Hepatocyte (in vitro differentiated cells): ENCODE data around the gene EID2. TPM values are rescaled to one million over a fixed set of nuclear protein-coding genes. Genes with fewer than 3 reads are reported as not detected.

Experiments
- DNase-seq: peaks from one replicate; pipeline ENCODE4 v3.0.0-alpha.2; 2016; ENCODE audit warnings: low spot score
- H2AFZ ChIP-seq: fragments of 200-600 bp; sonication (generic); 2 replicates; pipeline ENCODE4 v1.6.0; 2016; ENCODE audit warnings: antibody characterized with exemption, mild to moderate bottlenecking
- H3K27ac ChIP-seq: fragments of 200-600 bp; sonication (generic); 2 replicates; pipeline ENCODE4 v1.5.1; 2016; ENCODE audit warnings: mild to moderate bottlenecking
- H3K27me3 ChIP-seq: fragments of 200-600 bp; sonication (generic); 2 replicates; pipeline ENCODE4 v1.6.1; 2016
- H3K36me3 ChIP-seq: fragments of 200-600 bp; sonication (generic); replicated peaks from 2 replicates; pipeline ENCODE4 v1.5.1; 2016; ENCODE audit warnings: low read depth; ENCODE audit not compliant: insufficient read depth
- H3K4me1 ChIP-seq: fragments of 200-600 bp; sonication (generic); 2 replicates; pipeline ENCODE4 v1.5.1; 2016; ENCODE audit warnings: mild to moderate bottlenecking, moderate library complexity; ENCODE audit not compliant: insufficient read depth
- H3K4me2 ChIP-seq: fragments of 200-600 bp; sonication (generic); 2 replicates; pipeline ENCODE4 v1.6.0; 2016
- H3K4me3 ChIP-seq: fragments of 200-600 bp; sonication (generic); 2 replicates; pipeline ENCODE4 v1.5.1; 2016; ENCODE audit warnings: mild to moderate bottlenecking
- H3K79me2 ChIP-seq: fragments of 200-600 bp; sonication (generic); 2 replicates; pipeline ENCODE4 v1.6.0; 2017; ENCODE audit warnings: mild to moderate bottlenecking
- H3K9me2 ChIP-seq: fragments of 200-600 bp; sonication (generic); replicated peaks from 2 replicates; pipeline ENCODE4 v1.6.0; 2017; ENCODE audit warnings: mild to moderate bottlenecking; ENCODE audit not compliant: insufficient read depth
- H3K9me3 ChIP-seq: fragments of 200-600 bp; sonication (generic); 2 replicates; pipeline ENCODE4 v1.5.1; 2016; ENCODE audit warnings: low read depth, mild to moderate bottlenecking
- H4K20me1 ChIP-seq: fragments of 200-600 bp; sonication (generic); 2 replicates; pipeline ENCODE4 v1.6.0; 2016; ENCODE audit warnings: mild to moderate bottlenecking; ENCODE audit not compliant: insufficient read depth, poor library complexity, severe bottlenecking
- CTCF ChIP-seq: fragments of 200-600 bp; sonication (generic); IDR thresholded peaks from 2 replicates; pipeline ENCODE4 v1.5.1; 2016; ENCODE audit warnings: antibody characterized with exemption, mild to moderate bottlenecking; ENCODE audit not compliant: poor library complexity
- EZH2 ChIP-seq: fragments of 200-600 bp; sonication (generic); IDR thresholded peaks from 2 replicates; pipeline ENCODE4 v1.6.1; 2016; ENCODE audit warnings: antibody characterized with exemption, mild to moderate bottlenecking, borderline replicate concordance
- EZH2phosphoT487 ChIP-seq: fragments of 200-600 bp; sonication (generic); IDR thresholded peaks from one replicate; pipeline ENCODE4 v1.6.1; 2018; ENCODE audit warnings: antibody characterized with exemption, mild to moderate bottlenecking, low read depth, moderate library complexity; ENCODE audit not compliant: unreplicated experiment, severe bottlenecking
- WGBS: methylation state at CpG from one replicate; pipeline ENCODE4 v1.1.6; 2016; ENCODE audit warnings: low lambda C conversion rate; ENCODE audit errors: missing lambda C conversion rate; 5-methylcytosine and 5-hydroxymethylcytosine counted together
- polyA plus RNA-seq: library from polyadenylated mRNA; unstranded; fragments of >200 nt; fragmentation: Nextera tagmentation; extraction: Ambion mirVana; gene quantifications from 2 replicates; pipeline ENCODE4 v1.2.1, GENCODE V29; 2016
- total RNA-seq: library from RNA; depleted of rRNA; stranded (reverse); fragments of >200 nt; gene quantifications from 2 replicates; pipeline ENCODE4 v1.2.3, GENCODE V29; 2014

Gene EID2
- total and polyA plus RNA-seq, 2 experiments from 2014 or later, result 18.6 to 29.3 TPM

- TF ChIP-seq EZH2 (no peak), EZH2phosphoT487 (no peak), CTCF (no peak)
- Histone ChIP-seq H3K4me2 (no peak overlapping the region), H3K4me1 (peaks cover 7% of the 10 kb centered on the region), H2AFZ (no peak overlapping the region), H3K9me2 (no peaks in the 10 kb centered on the region), H3K36me3 (no peaks in the 10 kb centered on the region), H3K9me3 (no peaks in the 10 kb centered on the region), H3K79me2 (peaks cover 52% of the 10 kb centered on the region), H4K20me1 (peaks cover 2% of the 10 kb centered on the region), H3K27me3 (no peaks in the 10 kb centered on the region), H3K27ac (no peak overlapping the region), H3K4me3 (no peak overlapping the region)
- 87% methylated on average over 3 of the region's 3 CpGs for WGBS
- no peak for DNase-seq
These were observed 6.2 kb downstream of the EID2 start for GRCh38 chr19:39533791-39534190.

GRCh38 chr19:39533003-39533512 lies 6.9 kb downstream of the EID2 start:
- TF ChIP-seq EZH2phosphoT487 (no peak), CTCF (no peak)
- Histone ChIP-seq H3K36me3 (no peaks in the 10 kb centered on the region), H3K4me2 (no peak overlapping the region), H3K4me3 (no peak overlapping the region), H3K9me2 (no peaks in the 10 kb centered on the region), H4K20me1 (no peaks in the 10 kb centered on the region), H3K27me3 (no peaks in the 10 kb centered on the region), H3K27ac (no peak overlapping the region), H3K79me2 (peaks cover 45% of the 10 kb centered on the region), H3K9me3 (no peaks in the 10 kb centered on the region), H2AFZ (no peak overlapping the region), H3K4me1 (no peaks in the 10 kb centered on the region)
- 33% methylated on average over 12 of the region's 12 CpGs for WGBS
- no peak for DNase-seq

- WGBS, result under 1% methylated on average over 65 of the region's 65 CpGs
- H3K4me2 ChIP-seq, result peak within 1 kb of the TSS; percentile 95
- H3K4me1 ChIP-seq, result no peaks in the 10 kb centered on the region
- H3K36me3 ChIP-seq, result no peaks in the 10 kb centered on the region
- TF ChIP-seq EZH2 (no peak), EZH2phosphoT487 (no peak), CTCF (peak; percentile 82)
- H3K4me3 ChIP-seq, result peak within 1 kb of the TSS; percentile 56
- no peaks in the 10 kb centered on the region for H3K9me3 ChIP-seq
- peak within 1 kb of the TSS; percentile 68 for H2AFZ ChIP-seq
- no peaks in the 10 kb centered on the region for H3K27me3 ChIP-seq
- peak within 1 kb of the TSS; percentile 27 for H3K27ac ChIP-seq
- DNase-seq, result peak; percentile 99
- H4K20me1 ChIP-seq, result no peaks in the 10 kb centered on the region
- no peaks in the 10 kb centered on the region for H3K9me2 ChIP-seq
- peaks cover 39% of the 10 kb centered on the region for H3K79me2 ChIP-seq
These were observed 7.5 kb downstream of the EID2 start, which contains the start of gene EID2B for GRCh38 chr19:39532233-39533002. Gene EID2B (minus strand): TSS chr19:39532852. CDS start chr19:39532802, 50 bp downstream.
